PC-9 (cell line): Measurements from ENCODE around the gene ITIH5.

ENCODE experiments used
- EZH2 ChIP-seq: fragments of 200-600 bp; sonication (generic); IDR thresholded peaks from 2 replicates; pipeline ENCODE4 v1.8.0; 2017; ENCODE audit warnings: antibody characterized with exemption, low read depth
- TF ChIP-seq, protein P1 (sequence below): fragments of 200-600 bp; sonication (generic); conservative IDR thresholded peaks from 2 replicates; pipeline ENCODE4 v1.6.1; 2017; ENCODE audit warnings: mixed run types, antibody characterized with exemption, mild to moderate bottlenecking, moderate library complexity

DNA sequence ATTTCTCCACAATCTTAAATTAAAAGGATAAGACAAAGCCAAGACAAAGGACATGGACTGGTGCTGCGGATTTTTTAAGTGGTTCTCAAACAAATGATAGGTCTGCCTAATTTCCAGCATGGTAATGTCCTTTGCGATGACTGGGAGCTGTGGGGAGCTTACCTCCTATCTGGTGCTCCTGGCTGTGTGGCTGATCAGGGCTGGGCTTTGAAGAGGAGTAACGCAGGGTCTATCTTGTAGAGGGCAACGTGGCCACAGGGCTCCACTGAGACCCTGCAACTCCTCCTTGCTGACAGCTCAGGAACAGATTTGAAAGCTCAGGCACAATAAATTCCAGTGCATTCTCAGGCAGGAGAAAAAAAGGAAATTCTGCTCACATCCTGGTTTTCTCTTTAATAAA is 152.8 kb downstream of the ITIH5 start:
- TF ChIP-seq, protein P1, sequence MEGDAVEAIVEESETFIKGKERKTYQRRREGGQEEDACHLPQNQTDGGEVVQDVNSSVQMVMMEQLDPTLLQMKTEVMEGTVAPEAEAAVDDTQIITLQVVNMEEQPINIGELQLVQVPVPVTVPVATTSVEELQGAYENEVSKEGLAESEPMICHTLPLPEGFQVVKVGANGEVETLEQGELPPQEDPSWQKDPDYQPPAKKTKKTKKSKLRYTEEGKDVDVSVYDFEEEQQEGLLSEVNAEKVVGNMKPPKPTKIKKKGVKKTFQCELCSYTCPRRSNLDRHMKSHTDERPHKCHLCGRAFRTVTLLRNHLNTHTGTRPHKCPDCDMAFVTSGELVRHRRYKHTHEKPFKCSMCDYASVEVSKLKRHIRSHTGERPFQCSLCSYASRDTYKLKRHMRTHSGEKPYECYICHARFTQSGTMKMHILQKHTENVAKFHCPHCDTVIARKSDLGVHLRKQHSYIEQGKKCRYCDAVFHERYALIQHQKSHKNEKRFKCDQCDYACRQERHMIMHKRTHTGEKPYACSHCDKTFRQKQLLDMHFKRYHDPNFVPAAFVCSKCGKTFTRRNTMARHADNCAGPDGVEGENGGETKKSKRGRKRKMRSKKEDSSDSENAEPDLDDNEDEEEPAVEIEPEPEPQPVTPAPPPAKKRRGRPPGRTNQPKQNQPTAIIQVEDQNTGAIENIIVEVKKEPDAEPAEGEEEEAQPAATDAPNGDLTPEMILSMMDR, result no peak
- TF ChIP-seq EZH2, result no peak
